Fibroblast of peridontal ligament (primary cell): ENCODE data around the gene SLC7A6.

Experiments
- DNase-seq: peaks from one replicate; pipeline ENCODE4 v3.0.0-alpha.2; 2010; ENCODE audit errors: extremely low read depth

SLC7A6 gene

DNA sequence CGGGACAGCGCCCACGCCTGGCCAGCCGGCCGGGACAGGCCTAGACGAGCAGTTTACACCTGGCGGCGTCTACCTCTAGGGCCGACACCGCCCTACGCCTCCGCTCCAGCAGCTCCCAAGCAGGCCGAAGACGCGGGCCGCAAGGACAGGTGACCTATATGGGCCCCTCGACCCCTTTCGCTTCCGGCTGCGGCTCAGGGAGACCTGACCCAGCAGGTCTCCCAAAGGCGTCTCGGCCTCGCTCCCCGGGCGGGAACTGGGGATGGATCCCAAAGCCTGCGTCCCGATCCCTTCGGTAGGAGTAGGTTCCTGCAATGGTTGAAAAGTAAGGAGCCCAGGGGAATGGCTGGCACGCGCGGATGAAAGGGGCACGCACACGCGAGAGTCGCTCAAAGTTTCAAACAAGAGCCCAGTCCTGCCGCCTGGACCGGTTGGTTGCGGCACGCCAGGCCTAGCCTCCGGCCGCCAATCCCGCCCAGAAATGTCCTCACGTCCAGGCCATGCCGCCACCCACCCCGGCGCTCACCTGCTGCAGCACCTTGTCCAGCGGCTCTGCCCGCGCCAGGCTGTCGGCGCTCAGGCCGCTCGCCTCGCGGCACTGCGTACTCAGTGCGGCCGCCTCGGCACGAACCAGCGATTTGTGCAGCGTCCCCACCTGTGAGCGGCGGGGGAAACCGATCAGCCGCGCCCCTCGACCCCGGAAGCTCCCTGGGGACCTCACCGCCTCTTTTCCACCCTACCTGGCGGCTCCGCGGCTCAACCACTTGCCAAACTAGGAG is 29.0 kb upstream of the SLC7A6 start:
- DNase-seq = no peak

DNA sequence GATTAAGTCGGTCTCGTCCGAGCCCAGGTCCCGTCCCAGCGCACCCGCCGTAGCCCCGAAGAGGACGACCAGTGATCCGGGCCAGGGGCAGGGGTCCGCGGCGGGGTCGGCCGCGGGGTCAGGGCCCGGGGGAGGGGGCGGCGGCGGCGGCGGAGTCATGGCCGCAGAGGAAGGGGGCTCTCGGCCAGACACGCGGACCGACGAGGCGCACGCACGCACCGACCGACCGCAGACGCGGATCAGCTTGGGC is 28.5 kb upstream of the SLC7A6 start, which contains the start of gene ESRP2:
Gene ESRP2 (minus strand): TSS at position 241 of the 250 bp plus-strand sequence. CDS start 82 bp downstream, at position 159.
- no peak for DNase-seq

DNA sequence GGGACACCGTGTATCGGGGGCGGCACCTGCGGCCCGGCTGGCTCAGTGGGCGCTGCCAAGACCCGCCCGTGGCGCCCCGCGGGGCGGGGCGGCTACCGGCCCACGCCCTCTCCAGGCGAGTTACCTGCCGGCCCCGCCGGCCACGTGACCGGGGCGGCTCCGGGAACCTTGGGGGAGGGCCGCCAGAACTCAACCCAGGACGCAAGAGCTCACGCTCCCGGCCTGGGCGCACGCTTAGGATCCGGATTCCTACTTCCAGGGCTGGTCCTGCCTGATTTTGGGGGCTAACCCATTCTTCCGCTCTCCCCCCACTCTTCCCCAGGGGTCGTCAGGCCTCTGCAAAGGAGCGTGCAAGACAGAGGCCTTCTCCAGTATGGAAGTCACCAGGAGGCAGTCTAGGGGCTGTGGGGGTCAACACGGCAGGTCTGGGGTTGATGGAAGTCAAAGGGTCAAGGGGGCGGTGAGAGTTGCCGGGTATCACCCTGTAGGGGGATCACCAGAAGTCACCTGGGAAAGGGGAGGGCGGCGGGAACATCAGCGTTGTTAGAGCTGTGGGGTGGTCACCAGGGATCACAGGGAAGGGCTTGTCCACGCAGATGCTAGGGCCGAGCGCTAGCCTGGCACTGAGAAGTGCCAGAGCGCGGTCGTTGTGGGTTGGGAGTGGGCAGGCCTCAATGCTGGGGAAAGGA is 28.0 kb upstream of the SLC7A6 start:
- DNase-seq = no peak

DNA sequence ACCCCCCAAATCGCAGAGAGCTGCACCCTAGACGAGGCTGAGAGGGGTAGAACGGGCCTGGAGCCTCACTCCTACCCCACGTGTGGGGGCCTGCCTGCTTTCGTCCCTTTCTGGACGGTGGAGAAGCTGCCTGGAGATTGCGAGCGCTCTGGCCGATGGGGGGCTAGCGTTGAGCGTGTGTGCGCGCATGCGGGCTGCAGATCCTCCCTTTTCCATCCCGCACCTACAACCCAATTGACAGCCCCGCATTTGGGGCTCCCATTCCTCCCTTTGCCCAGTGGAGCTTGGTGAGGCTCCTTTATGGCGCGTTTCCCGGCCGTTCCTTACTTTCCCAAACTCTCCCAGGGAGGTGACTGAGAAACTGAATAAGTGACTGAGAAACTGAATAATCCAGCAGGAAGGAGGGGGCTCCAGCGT is 27.5 kb upstream of the SLC7A6 start:
- no peak for DNase-seq

DNA sequence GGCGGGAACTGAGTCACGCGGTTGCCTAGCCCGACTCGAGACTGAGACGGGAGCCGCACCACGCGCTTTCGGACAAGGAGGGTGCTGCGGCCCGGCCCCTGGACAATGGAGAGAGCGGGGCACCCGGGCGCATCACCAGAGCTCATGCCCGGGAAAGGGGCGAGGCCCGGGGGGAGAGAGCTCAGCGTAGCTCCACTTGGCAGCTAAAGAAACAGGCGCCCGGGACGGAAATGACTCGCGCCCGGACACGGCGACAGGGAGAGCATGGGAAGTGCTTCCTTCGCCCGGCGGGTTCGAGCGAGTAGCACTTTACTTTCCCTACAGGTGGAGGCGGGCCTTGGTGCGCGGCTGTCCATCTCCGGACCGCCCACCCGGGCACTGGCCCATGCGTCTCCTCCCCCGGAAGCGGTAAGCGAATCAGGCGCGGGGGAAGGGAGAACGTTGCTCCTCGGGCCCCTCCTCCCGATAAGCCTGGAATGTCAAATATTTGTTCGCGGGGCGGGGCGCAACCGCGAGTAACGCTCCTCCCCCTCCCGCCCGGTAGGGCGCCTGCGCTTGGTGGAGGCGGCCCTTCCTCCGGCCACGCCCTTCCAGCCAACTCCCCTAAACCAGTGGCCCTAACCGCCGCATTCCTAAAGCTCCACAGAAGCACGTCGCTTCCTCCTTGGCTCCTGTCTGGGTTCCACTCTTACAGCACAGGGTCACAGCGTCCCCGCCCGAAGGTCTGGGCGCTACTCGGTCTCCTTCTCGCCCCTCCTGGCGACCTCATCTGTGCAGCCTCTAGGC is 26.9 kb upstream of the SLC7A6 start:
- peak; percentile 95 for DNase-seq

DNA sequence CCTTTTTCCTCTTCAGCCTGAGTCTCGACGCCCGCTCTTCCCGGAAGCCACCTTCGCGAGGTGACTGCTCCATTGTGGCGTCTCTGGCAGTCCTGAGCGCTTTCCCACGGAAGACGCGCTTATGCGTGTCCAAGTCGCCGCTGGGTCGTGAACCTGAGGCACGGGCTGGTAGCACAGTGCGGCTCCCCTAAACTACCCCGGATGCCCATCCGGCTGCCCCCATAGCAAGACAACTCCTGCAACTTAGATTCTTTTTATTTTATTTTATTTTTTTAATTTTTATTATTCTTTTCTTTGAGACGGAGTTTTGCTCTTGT is 26.3 kb upstream of the SLC7A6 start:
- no peak for DNase-seq

DNA sequence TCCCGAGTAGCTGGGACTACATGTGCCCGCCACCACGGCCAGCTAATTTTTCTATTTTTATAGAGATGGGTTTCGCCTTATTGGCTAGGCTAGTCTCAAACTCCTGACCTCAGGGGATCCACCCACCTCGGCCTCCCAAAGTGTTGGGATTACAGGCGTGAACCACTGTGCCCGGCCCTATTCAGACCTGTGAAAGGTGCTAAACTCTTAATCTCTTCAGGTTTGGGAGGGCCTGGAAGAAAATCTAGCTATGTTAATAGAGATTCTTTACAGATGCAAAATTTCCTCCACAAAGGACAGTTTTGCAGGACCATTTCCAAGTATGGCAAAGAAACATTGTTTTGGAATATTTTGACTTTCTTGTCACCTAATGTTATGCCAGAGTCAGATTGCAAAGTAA is 22.2 kb upstream of the SLC7A6 start:
- no peak for DNase-seq

DNA sequence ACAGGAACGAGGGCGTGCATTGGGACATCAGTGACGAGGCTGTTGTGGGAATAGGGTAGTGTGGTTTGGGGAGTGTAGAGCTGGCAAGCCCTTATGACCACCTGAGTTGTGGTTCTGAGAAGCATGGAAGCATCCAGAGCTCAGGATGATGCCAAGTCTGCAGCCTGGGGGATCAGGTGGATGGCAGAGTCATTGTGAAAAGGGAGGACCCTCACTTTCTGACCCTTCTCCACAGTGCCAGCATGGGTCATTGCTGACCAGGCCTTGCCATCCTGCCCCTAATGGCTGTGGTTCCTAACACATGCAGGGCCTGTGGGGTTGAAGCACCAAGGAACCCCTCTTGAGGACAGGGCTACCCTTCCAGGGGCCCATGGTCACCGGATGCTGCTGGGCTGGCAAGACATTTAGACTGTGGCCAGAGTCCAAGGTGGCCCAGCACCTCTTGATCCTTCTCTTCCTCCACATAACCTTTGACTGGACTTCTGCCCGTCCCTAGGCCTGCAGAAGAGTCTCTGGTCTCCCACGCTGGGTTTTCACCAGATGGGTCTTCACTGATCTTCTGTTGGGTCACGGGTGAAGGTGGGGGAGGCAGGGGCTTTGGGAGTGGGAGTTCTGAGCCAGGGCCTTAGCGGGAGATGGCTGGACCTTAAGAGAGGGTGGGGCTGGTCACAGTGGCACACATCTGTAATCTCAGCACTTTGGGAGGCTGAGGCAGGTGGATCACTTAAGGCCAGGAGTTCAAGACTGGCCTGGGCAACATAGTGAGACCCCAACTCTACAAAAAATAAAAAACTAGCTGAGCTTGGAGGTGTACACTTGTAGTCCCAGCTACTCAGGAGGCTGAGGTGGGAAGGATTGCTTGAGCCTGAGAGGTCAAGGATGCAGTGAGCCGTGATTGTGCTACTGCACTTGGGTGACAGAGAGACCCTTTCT is 21.1 kb upstream of the SLC7A6 start:
- no peak for DNase-seq

DNA sequence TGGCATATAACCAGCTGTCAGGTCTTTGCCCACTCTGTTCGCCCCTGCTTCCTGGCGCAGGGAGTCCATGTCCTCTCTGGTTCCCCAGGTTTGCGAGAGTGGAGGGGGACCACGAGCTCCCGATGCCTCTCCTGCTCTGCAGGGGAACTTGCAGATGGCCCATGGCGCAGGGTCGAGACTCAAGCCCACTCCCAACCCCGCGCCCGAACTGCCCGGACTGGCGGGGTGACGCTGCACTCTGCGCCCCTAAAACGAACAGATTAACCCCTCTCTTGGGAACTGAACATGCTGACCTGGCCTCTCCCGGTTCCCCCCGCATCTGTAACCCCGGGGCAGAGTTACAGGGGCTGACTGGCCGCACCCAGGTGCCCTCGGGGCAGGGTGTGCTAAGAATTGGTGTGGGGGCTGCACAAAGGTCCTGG is 19.8 kb upstream of the SLC7A6 start:
- no peak for DNase-seq

DNA sequence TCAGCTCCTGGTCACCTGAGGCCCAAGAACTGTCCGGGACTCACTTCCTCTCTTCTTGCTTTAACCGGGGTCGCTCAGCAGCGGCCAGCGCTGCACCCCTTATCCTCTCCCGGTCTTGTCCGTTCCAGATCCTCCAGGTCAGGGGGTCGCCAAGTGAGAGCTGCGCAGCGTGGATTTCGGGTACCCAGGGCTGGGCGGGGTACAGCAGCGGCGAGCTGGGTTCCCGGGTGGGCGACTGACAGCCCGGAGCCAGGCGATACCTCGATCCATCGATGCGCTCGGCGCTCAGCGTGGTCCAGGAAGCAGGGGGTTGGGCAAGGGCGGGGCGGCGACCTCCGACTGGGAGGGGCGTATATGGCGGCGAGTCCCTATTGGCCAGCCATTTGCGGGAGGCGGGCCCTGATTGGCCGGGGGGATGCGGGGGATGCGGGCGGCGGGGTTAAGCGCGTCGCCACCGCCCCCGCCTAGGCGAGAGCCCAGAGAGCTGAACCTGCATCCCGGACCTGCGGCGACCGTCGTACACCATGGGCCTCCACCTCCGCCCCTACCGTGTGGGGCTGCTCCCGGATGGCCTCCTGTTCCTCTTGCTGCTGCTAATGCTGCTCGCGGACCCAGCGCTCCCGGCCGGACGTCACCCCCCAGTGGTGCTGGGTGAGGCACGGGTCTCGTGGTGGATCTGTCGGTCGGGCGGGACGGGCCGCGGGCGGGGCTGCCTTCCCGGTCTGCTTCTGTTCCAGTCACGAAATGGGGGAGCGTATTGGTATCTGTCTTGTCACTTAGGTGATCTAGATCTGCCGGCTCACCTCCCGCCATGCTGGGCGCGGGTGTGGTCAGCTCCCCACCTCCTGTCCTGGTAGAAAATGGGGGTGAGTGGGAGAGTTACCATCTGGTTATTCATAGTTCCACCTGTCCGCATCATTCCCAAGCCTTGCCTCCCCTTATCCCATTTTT is 19.1 kb upstream of the SLC7A6 start, which contains the start of gene PLA2G15:
Gene PLA2G15 (plus strand): TSS at position 471 of the 951 bp plus-strand sequence. CDS start 54 bp downstream, at position 525.
- peak; percentile 88 for DNase-seq

DNA sequence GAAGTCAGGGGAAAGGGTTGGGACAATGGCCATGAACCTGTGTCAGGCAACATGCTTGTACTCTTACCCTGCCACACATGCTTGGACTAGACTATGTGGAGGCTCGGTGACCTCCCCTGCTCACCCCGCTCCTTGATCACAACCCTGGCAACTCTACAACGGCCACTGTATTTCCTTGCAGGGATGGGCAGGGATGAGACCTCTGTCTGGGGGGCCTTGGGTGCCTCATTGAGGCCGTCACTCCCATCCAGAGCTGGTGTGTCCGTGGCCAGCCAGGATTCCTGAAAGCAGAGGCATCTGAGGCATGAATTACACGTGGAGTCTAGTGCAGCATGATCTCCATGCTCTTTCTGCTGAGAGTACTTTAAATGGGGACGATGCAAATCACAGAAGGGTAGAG is 18.2 kb upstream of the SLC7A6 start:
- no peak for DNase-seq

DNA sequence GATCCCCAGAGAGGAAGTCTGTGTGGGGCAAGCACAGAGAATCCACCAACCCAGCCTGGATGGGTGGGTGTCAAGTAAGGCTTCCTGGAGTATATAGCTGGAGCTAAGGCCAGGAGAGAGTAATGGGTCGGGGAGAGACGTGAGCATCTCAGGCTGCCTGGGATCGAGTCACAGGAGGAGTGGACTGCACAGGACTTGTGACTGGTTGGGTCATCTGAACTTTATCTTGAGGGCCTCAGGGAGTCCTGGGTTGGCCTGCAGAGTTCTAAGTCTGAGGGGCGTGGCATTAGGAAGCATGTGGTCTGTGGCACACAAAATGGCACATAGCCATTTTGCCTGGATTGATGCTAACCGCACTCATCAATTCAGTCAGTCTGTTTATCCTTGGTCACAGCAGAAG is 17.7 kb upstream of the SLC7A6 start:
- peak; percentile 71 for DNase-seq

DNA sequence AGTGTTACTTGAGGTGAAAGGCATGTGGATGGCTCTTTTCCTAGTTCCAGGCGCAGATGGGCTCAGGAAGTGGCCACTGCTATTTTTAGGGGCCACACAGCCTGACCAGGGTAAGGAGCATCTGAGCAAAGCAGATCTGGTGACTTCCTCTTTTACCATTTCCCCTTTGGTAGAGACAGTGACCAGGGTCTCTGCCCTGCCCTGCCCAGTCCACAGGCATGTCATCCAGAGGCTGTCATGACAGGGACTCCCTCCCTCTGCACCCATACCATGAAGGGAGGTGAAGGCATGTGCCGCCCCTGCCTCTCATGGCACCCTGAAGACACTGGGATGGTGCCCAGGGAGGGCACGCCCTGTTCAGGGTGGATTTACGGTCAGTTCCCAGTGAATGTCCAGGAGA is 16.9 kb upstream of the SLC7A6 start:
- no peak for DNase-seq

DNA sequence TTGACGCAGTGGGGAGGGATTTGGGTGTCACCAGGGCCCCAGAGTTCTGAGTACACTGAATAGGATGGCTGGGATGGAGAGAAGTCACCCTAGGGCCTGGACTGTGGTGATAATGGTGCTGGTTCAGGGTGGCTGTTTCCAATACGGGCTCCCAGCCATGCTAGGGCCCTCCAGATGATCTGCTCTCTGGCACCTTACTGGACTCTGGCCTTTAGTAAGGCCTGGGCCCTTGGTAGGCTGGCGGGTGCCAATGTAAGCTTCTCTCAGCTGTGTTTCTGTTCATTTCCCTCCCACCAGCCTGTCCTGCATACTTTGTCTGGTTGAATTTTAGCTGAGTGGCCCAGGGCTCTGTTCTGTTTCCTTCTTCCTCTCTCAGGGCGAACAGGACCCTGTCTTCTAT is 16.4 kb upstream of the SLC7A6 start:
- no peak for DNase-seq

DNA sequence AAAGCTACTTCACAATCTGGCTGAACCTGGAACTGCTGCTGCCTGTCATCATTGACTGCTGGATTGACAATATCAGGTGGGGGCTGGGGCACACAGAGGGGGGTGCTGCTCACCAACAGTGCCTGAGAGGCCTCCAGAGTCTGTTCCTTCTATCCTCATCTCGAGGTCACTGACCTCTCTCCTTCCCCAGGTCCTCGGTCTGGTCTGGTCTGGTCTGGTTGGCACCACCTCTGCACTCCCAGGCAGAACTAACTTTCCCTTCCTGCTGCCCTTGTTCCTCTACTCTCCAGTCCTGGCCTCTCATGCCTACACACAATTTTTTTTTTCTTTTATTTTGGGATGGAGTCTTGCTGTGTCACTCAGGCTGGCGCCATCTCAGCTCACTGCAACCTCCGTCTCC is 15.0 kb upstream of the SLC7A6 start:
- no peak for DNase-seq

DNA sequence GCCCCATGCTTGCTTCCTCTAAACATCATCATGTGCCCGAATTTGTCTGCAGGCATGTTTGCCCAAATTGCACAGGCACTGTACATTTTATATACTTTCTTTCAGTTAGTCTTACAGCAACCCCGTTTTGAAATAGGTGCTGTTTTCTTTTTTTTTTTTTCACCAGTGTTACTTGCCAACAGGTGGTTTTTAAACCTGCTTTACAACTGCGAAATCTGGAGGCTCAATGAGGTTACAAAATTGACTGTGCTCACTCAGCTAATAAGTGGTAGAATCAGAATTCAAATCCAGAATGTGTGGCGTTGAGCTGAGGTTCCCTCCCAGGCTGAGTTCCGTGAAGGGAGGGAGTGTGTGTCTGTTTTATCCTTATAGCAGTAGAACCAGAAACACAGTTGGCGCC is 13.4 kb upstream of the SLC7A6 start:
- DNase-seq = no peak

DNA sequence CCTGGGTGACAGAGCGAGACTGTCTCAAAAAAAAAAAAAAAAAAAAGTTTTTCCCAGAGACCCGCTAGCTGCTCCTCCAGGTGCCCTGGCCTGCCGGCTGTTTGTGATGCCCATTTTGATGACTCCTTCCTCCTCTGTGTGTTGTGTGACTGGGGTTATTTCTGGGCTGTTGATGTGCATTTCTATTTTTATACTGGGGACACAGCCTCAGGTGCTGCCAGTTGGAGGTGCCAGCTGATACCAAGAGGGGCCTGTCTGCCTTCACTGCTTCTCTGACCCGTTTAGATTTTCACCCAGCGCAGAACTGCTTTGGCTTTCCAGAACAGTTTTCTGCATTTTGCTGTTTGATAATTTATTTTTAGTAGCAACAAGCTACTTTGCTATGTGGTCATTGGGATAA is 12.5 kb upstream of the SLC7A6 start:
- no peak for DNase-seq

DNA sequence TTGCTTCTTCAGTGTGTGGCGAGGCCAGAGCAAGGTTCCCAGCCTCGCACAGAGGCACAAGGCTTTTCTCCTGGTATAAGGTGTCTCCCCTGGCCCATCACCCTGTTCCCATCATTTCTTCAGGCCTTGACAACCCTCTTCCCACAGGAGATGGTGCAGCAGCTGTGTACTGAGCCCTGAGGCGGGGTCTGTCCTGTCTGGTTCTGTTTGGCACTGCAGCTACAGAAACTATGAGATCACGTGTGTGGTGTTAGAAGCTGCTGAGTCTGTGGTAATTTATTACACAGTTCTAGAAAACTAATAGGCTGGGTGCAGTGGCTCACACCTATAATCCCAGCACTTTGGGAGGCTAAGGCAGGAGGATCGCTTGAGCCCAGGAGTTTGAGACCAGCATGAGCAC is 11.9 kb upstream of the SLC7A6 start:
- no peak for DNase-seq

DNA sequence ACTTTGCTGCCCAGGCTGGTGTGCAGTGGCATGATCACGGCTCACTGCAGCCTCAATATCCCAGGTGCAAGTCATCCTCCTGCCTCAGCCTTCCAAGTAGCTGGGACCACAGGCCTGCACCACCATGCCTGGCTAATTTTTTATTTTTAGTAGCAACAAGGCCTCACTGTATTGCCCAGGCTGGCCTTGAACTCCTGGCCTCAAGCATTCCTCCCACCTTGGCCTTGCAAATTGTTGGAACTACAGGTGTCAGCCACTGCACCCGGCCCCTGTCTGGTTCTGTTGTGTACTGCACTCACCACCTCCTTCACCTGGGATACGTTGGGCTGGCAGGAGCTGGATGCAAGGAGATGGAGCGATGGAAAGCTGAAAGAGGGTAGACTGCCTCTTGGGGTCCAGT is 10.6 kb upstream of the SLC7A6 start:
- no peak for DNase-seq

DNA sequence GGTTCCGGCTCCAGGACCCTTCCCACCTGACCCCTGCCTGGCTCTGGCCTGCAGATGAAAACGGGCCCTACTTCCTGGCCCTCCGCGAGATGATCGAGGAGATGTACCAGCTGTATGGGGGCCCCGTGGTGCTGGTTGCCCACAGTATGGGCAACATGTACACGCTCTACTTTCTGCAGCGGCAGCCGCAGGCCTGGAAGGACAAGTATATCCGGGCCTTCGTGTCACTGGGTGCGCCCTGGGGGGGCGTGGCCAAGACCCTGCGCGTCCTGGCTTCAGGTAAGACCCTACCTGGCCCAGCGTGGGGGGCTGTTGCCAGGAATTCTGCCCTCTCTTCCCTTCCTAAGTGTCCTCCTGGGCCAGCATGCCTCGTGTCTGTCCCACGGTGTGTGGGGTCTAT is 8.6 kb upstream of the SLC7A6 start:
- DNase-seq = no peak
